ENCODE measurements around the gene SLC26A2. TPM values are rescaled to one million over a fixed set of nuclear protein-coding genes. Genes with fewer than 3 reads are reported as not detected.

The SLC26A2 gene
- total and polyA plus RNA-seq, 2 experiments from 2014 or later: 3.5 to 11.5 TPM

GRCh38 chr5:149922950-149923349, 37.6 kb upstream of the SLC26A2 start (continued):
- TF ChIP-seq ZNF462 (CRISPR knock-in tag; IDR thresholded peaks at IDR 0.05) (no peak), REST (IDR thresholded peaks at IDR 0.05; ENCODE audit: unreplicated experiment) (no peak), ETS1 (IDR thresholded peaks at IDR 0.05) (no peak), NANOG (IDR thresholded peaks at IDR 0.05; ENCODE audit: borderline replicate concordance) (no peak)

- H3K27me3 ChIP-seq (ENCODE audit: insufficient read depth): no peaks in the 10 kb centered on the region
- DNase-seq (ENCODE audit: low spot score): no peak
- H4K20me1 ChIP-seq (replicated peaks; ENCODE audit: insufficient read depth): no peaks in the 10 kb centered on the region
- no peak overlapping the region for H3K4me3 ChIP-seq
- no peak overlapping the region for H3K27ac Mint-ChIP-seq
- H3F3A ChIP-seq (replicated peaks; ENCODE audit: low read depth): no peaks in the 10 kb centered on the region
- no peak overlapping the region for H3K27ac ChIP-seq (ENCODE audit: low read depth)
- no peaks in the 10 kb centered on the region for H3K4me1 Mint-ChIP-seq
- H3K9me2 ChIP-seq (ENCODE audit: insufficient read depth): no peaks in the 10 kb centered on the region
- no peaks in the 10 kb centered on the region for H3K36me3 ChIP-seq (ENCODE audit: insufficient read depth)
- peaks cover 3% of the 10 kb centered on the region for H3K27me3 Mint-ChIP-seq (ENCODE audit: insufficient read depth, low read depth, poor library complexity)
- H3K36me3 Mint-ChIP-seq (ENCODE audit: low read depth): no peaks in the 10 kb centered on the region
- no peak overlapping the region for H3K4me3 Mint-ChIP-seq
- H3K4me1 ChIP-seq (ENCODE audit: insufficient read depth): no peaks in the 10 kb centered on the region
- H3K9me3 Mint-ChIP-seq: no peaks in the 10 kb centered on the region
- no peaks in the 10 kb centered on the region for H3K79me2 ChIP-seq (replicated peaks; ENCODE audit: insufficient read depth)
- H2AFZ ChIP-seq: no peak overlapping the region
- ATAC-seq: no peak
- H3K4me2 ChIP-seq: no peak overlapping the region
- TF ChIP-seq EZH2 (IDR thresholded peaks at IDR 0.05; ENCODE audit: low read depth, unreplicated experiment): no peak
- TF ChIP-seq REST (IDR thresholded peaks at IDR 0.05; ENCODE audit: unreplicated experiment): no peak
- TF ChIP-seq POLR2AphosphoS5 (IDR thresholded peaks at IDR 0.05; ENCODE audit: low read depth): no peak
- no peak for TF ChIP-seq CREB1 (CRISPR knock-in tag; IDR thresholded peaks at IDR 0.05; ENCODE audit: low read depth)
These were observed 36.1 kb upstream of the SLC26A2 start for GRCh38 chr5:149924486-149924885.

All from GM23338 (cell line).